ENCODE results near the gene STK26.

Gene STK26

DNA sequence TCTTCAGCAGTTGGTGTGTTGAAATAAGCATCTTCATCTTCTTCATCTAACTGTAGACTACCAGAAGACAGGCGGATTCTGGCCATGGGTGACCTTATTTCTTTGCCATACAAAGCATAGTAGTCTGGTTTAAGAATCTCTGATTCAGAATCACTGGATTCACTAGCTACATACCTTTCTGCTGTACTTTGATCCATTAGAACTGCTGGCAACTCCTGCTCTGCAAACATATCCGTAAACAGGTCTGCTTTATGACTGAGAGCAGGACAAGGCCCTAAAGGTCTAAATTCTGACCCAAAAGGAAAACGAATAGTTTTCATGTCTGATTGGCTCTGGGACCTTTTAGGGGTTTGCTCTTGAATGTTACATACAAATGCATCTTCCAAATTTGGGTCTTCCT, 54.8 kb downstream of the STK26 start:
- no peak for DNase-seq (ENCODE audit: low read depth, low spot score)
- Histone ChIP-seq H3K4me3 (ENCODE audit: insufficient read length, low read depth) (no peak overlapping the region), H3K9me3 (ENCODE audit: insufficient read depth, low read length) (no peaks in the 10 kb centered on the region), H3K27me3 (ENCODE audit: insufficient read depth, insufficient read length) (no peaks in the 10 kb centered on the region), H3K36me3 (ENCODE audit: insufficient read depth, insufficient read length, low read length) (no peaks in the 10 kb centered on the region), H3K9ac (ENCODE audit: insufficient read length, low read depth) (no peak overlapping the region), H3K4me1 (ENCODE audit: insufficient read depth, insufficient read length) (no peaks in the 10 kb centered on the region)
- TF ChIP-seq SUZ12 (IDR thresholded peaks at IDR 0.05; ENCODE audit: extremely low read depth, insufficient read depth, insufficient read length) (no peak), YY1 (IDR thresholded peaks at IDR 0.05; ENCODE audit: insufficient read depth, insufficient read length) (no peak), ZNF274 (IDR thresholded peaks at IDR 0.05; ENCODE audit: low read depth, low read length) (no peak)

DNA sequence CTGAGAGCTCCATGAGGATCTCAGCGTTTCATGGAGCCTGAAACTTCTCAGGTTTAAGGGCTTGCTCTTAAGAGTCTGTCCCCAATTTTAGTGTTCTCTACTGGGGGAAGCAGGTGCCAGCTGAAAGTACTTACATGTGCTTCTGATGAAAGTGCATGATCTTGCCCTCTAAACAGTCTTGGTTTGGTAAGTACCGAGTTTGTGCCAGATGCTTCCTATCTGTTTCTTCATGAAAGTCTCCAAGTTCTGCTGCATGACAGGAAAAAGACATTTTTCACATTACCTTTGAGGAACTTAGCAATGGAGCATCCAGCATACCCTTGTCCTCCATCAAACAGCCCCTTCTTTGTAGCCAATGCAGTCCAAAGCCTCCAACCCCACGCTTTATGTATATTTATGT, 62.7 kb downstream of the STK26 start:
- DNase-seq (ENCODE audit: low read depth, low spot score) = no peak
- H3K9me3 ChIP-seq (ENCODE audit: insufficient read depth, low read length) = no peaks in the 10 kb centered on the region
- H3K9ac ChIP-seq (ENCODE audit: insufficient read length, low read depth) = no peak overlapping the region
- TF ChIP-seq YY1 (IDR thresholded peaks at IDR 0.05; ENCODE audit: insufficient read depth, insufficient read length) = no peak
- TF ChIP-seq SUZ12 (IDR thresholded peaks at IDR 0.05; ENCODE audit: extremely low read depth, insufficient read depth, insufficient read length) = no peak
- no peak for TF ChIP-seq ZNF274 (IDR thresholded peaks at IDR 0.05; ENCODE audit: low read depth, low read length)
- no peaks in the 10 kb centered on the region for H3K4me1 ChIP-seq (ENCODE audit: insufficient read depth, insufficient read length)
- H3K27me3 ChIP-seq (ENCODE audit: insufficient read depth, insufficient read length) = no peaks in the 10 kb centered on the region
- H3K36me3 ChIP-seq (ENCODE audit: insufficient read depth, insufficient read length, low read length) = no peaks in the 10 kb centered on the region
- H3K4me3 ChIP-seq (ENCODE audit: insufficient read length, low read depth) = no peak overlapping the region

DNA sequence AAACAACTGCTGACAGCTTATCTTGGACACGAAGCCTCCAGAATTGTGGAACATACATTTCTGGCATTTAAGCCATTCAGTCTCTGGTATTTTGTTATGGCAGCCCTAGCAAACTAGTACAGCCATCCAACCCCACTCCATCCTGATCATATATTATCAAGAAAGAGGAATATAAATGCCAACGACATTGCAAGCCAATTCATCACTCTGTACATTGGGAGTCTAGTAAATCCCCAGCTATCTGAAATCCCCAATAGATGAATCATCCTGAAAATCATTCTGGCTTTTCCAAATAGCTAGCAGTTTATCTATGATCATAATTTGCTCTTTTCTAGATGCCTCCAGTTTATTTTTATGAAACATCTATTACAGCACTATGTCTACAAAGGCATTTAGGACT, 63.6 kb downstream of the STK26 start:
- no peaks in the 10 kb centered on the region for H3K27me3 ChIP-seq (ENCODE audit: insufficient read depth, insufficient read length)
- H3K9me3 ChIP-seq (ENCODE audit: insufficient read depth, low read length) = no peaks in the 10 kb centered on the region
- H3K36me3 ChIP-seq (ENCODE audit: insufficient read depth, insufficient read length, low read length) = no peaks in the 10 kb centered on the region
- H3K4me3 ChIP-seq (ENCODE audit: insufficient read length, low read depth) = no peak overlapping the region
- no peak overlapping the region for H3K9ac ChIP-seq (ENCODE audit: insufficient read length, low read depth)
- TF ChIP-seq SUZ12 (IDR thresholded peaks at IDR 0.05; ENCODE audit: extremely low read depth, insufficient read depth, insufficient read length) = no peak
- no peak for TF ChIP-seq ZNF274 (IDR thresholded peaks at IDR 0.05; ENCODE audit: low read depth, low read length)
- no peak for TF ChIP-seq YY1 (IDR thresholded peaks at IDR 0.05; ENCODE audit: insufficient read depth, insufficient read length)
- no peak for DNase-seq (ENCODE audit: low read depth, low spot score)
- H3K4me1 ChIP-seq (ENCODE audit: insufficient read depth, insufficient read length) = no peaks in the 10 kb centered on the region

DNA sequence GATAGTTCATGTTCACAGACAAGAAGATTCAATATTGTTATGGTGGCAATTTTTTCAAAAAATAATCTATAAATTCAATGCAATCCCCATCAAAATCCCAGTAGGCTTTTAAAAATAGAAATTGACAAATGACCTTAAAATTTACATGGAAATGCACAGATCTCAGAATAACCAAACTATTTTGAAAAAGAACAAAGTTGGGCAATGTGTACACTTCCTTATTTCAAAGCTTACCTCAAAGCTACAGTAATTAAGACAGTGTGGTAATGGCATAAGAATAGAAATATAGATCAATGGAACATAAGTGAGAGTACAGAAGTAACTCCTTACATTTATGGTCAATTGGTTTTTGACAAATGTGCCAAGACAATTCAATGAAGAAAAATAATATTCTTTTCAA, 65.8 kb downstream of the STK26 start:
- H3K4me1 ChIP-seq (ENCODE audit: insufficient read depth, insufficient read length) = no peaks in the 10 kb centered on the region
- no peaks in the 10 kb centered on the region for H3K36me3 ChIP-seq (ENCODE audit: insufficient read depth, insufficient read length, low read length)
- DNase-seq (ENCODE audit: low read depth, low spot score) = no peak
- H3K27me3 ChIP-seq (ENCODE audit: insufficient read depth, insufficient read length) = no peaks in the 10 kb centered on the region
- H3K9me3 ChIP-seq (ENCODE audit: insufficient read depth, low read length) = no peaks in the 10 kb centered on the region
- TF ChIP-seq YY1 (IDR thresholded peaks at IDR 0.05; ENCODE audit: insufficient read depth, insufficient read length) (no peak), ZNF274 (IDR thresholded peaks at IDR 0.05; ENCODE audit: low read depth, low read length) (no peak), SUZ12 (IDR thresholded peaks at IDR 0.05; ENCODE audit: extremely low read depth, insufficient read depth, insufficient read length) (no peak)
- H3K9ac ChIP-seq (ENCODE audit: insufficient read length, low read depth) = no peak overlapping the region
- H3K4me3 ChIP-seq (ENCODE audit: insufficient read length, low read depth) = no peak overlapping the region

DNA sequence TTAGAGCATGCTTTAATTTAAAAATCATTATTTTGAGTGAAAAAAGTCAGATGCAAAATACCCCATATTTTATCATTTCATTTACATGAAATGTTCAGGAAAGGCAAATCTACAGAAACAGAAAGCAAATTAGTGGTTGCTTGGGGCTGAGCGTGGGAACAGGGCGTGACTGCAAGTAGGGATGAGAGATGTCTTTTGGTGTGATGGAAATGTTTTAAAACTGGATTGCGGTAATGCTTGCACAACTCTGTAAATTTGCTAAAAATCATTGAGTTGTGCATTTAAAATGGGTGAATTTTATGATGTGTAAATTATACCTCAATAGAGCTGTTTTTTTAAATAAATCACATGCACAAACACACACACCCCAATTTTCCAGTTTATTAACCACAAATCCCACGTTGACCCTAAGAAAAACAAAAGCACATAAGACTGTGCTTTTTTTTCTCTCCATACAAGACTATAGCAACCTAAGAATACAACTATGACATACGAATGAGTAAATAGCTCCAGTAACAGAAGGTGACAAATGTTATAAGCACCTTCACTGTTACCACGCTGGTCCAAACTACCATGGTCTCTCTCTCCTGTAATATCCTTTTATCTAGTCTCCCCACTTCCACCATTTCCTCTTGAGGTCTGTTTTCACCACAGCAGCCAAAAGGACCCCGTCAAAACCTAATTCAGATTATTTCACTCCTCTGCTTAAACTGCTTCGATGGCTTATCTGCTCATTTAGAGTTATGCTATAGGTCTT, 67.5 kb downstream of the STK26 start:
- Histone ChIP-seq H3K9me3 (ENCODE audit: insufficient read depth, low read length) (no peaks in the 10 kb centered on the region), H3K36me3 (ENCODE audit: insufficient read depth, insufficient read length, low read length) (no peaks in the 10 kb centered on the region), H3K4me1 (ENCODE audit: insufficient read depth, insufficient read length) (no peaks in the 10 kb centered on the region), H3K27me3 (ENCODE audit: insufficient read depth, insufficient read length) (no peaks in the 10 kb centered on the region), H3K9ac (ENCODE audit: insufficient read length, low read depth) (no peak overlapping the region), H3K4me3 (ENCODE audit: insufficient read length, low read depth) (no peak overlapping the region)
- DNase-seq (ENCODE audit: low read depth, low spot score) = no peak
- no peak for TF ChIP-seq ZNF274 (IDR thresholded peaks at IDR 0.05; ENCODE audit: low read depth, low read length)
- TF ChIP-seq SUZ12 (IDR thresholded peaks at IDR 0.05; ENCODE audit: extremely low read depth, insufficient read depth, insufficient read length) = no peak
- no peak for TF ChIP-seq YY1 (IDR thresholded peaks at IDR 0.05; ENCODE audit: insufficient read depth, insufficient read length)

DNA sequence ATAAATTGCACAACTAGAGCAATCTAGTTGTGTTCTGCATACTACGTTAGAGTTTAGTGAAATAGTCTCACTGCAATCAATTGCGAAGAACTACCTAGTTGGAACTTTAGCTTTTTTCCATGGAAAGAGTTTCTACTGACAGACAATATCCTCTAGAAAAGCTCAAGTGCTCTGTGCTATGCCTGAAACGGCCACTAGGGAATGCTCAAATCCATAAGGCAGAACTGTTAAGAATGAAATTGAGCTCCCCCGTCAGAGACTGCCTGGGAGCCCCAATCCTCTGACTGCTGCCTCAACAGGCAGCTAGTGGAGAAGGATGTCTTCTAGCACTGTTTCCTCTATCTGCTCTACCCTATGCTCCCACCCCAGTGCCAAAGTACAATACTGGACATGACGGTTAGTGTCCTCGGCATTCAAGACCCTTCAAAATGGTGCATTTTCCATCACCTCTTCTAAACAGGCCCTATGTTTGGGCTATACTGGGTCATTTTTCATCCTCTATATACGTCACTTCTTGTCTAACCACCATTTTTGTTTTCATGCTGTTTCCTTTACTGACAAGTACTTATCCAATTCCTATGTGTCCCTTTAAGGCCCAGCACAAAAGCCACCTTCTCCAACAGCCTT, 69.5 kb downstream of the STK26 start:
- H3K9me3 ChIP-seq (ENCODE audit: insufficient read depth, low read length) = no peaks in the 10 kb centered on the region
- no peak overlapping the region for H3K9ac ChIP-seq (ENCODE audit: insufficient read length, low read depth)
- TF ChIP-seq ZNF274 (IDR thresholded peaks at IDR 0.05; ENCODE audit: low read depth, low read length) (no peak), SUZ12 (IDR thresholded peaks at IDR 0.05; ENCODE audit: extremely low read depth, insufficient read depth, insufficient read length) (no peak), YY1 (IDR thresholded peaks at IDR 0.05; ENCODE audit: insufficient read depth, insufficient read length) (no peak)
- H3K4me3 ChIP-seq (ENCODE audit: insufficient read length, low read depth) = no peak overlapping the region
- no peaks in the 10 kb centered on the region for H3K36me3 ChIP-seq (ENCODE audit: insufficient read depth, insufficient read length, low read length)
- DNase-seq (ENCODE audit: low read depth, low spot score) = peak; percentile 33
- H3K4me1 ChIP-seq (ENCODE audit: insufficient read depth, insufficient read length) = no peaks in the 10 kb centered on the region
- no peaks in the 10 kb centered on the region for H3K27me3 ChIP-seq (ENCODE audit: insufficient read depth, insufficient read length)

DNA sequence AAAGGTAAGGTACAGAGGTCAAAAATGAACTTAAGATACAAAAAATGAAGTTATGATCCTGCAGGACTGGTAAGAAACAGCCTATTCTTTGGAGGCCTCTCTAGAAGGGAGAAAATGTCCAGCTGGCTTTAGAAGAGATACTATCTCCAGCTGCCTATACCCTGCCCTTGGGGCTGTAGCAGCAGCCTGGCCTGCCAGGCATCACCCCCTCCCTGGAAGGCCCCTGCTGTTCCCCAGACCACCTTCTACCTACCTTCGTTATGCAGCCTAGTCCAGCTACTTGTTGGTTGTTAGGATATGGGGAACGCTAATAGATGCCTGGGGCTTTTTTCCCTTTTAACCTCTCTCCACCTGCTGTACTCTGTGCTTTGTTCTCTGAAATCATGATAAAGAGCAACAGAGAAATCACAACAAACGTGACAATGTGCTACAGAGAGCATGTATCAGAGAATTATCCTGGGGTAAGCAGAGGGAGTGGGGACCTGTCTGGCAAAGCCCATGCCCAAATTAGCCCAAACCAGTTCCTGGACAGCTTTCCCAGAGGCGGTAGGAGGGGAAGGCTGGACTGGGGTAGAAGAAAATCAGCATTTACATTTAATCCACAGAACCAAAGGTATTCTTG, 70.2 kb downstream of the STK26 start:
- Histone ChIP-seq H3K4me1 (ENCODE audit: insufficient read depth, insufficient read length) (no peaks in the 10 kb centered on the region), H3K4me3 (ENCODE audit: insufficient read length, low read depth) (no peak overlapping the region), H3K9ac (ENCODE audit: insufficient read length, low read depth) (no peak overlapping the region), H3K9me3 (ENCODE audit: insufficient read depth, low read length) (no peaks in the 10 kb centered on the region), H3K36me3 (ENCODE audit: insufficient read depth, insufficient read length, low read length) (no peaks in the 10 kb centered on the region), H3K27me3 (ENCODE audit: insufficient read depth, insufficient read length) (no peaks in the 10 kb centered on the region)
- TF ChIP-seq YY1 (IDR thresholded peaks at IDR 0.05; ENCODE audit: insufficient read depth, insufficient read length) (no peak), SUZ12 (IDR thresholded peaks at IDR 0.05; ENCODE audit: extremely low read depth, insufficient read depth, insufficient read length) (no peak)
- DNase-seq (ENCODE audit: low read depth, low spot score) = no peak
